Ovary (tissue), 3 donors: ENCODE measurements around the gene MYH9.
"Not testable (repeated sequence)": the region's sequence is repeated elsewhere in the genome, so short reads cannot be mapped to it uniquely, and the experiment has no call there.

Source experiments
- POLR2A ChIP-seq: fragments of 450-650 bp; IDR thresholded peaks from one replicate; pipeline ENCODE4 v1.6.1; 2017; ENCODE audit warnings: antibody characterized with exemption, mild to moderate bottlenecking, moderate library complexity
- TF ChIP-seq, protein P1 (sequence below), 3 donors: fragments of 450-650 bp in 2 of 3; fragments of 200-600 bp in 1 of 3; IDR thresholded peaks; one replicate each; pipeline versions ENCODE4 v1.5.1 to v1.8.0; 2016 to 2022; ENCODE audit warnings: antibody characterized with exemption in 3 of 3, mild to moderate bottlenecking in 1 of 3
- donor health status: DM: no; HTN: no; CAD: no.

DNA sequence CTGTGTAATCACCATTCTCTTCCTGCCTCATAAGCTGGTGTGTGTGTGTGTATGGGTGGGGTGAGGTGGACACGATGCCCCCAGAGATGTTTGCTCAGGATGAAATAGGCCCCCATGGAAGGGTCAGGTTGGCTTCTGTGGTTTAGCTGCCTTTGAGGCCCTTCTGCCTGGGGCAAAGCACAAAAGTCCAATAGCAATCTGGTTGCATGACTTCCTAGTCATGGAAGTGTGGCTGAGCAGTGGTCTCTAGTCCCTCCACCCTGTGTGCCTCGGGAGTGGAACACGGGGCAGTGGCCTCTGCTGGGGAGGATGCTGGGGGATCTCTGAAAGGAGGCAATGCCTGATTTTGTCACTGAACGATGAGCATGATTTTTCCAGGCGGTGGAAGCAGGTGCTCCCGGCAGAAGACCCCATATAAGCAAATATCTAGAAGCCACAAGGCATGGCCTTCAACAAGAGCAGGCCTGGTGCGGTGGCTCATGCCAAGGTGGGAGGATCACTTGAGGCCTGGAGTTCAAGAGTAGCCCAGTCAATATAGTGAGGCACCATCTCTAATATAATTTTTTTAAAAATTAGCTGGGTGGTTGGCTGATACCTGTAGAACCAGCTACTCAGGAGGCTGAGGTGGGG is 135.7 kb downstream of the MYH9 start:
- TF ChIP-seq, protein P1, sequence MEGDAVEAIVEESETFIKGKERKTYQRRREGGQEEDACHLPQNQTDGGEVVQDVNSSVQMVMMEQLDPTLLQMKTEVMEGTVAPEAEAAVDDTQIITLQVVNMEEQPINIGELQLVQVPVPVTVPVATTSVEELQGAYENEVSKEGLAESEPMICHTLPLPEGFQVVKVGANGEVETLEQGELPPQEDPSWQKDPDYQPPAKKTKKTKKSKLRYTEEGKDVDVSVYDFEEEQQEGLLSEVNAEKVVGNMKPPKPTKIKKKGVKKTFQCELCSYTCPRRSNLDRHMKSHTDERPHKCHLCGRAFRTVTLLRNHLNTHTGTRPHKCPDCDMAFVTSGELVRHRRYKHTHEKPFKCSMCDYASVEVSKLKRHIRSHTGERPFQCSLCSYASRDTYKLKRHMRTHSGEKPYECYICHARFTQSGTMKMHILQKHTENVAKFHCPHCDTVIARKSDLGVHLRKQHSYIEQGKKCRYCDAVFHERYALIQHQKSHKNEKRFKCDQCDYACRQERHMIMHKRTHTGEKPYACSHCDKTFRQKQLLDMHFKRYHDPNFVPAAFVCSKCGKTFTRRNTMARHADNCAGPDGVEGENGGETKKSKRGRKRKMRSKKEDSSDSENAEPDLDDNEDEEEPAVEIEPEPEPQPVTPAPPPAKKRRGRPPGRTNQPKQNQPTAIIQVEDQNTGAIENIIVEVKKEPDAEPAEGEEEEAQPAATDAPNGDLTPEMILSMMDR (IDR thresholded peaks at IDR 0.05) = not testable (repeated sequence)
- TF ChIP-seq POLR2A = not testable (repeated sequence)
